Body of pancreas (tissue), 4 donors: Measurements from ENCODE around the gene ZNF629. TPM values are rescaled to one million over a fixed set of nuclear protein-coding genes. Genes with fewer than 3 reads are reported as not detected.

Source experiments
- ATAC-seq: fragments of 150-250 bp; one replicate; pipeline ENCODE4 v1.9.1; 2016
- DNase-seq, 4 donors: peaks; one replicate each; pipeline ENCODE4 v3.0.0-alpha.2; 2019
- H3K27ac ChIP-seq, 4 donors: fragments of 200-600 bp; sonication (generic); 1 replicate in 3 of 4; 2 replicates in 1 of 4; pipeline versions ENCODE4 v1.5.1 to v1.6.1; 2016 to 2019; ENCODE audit warnings: mild to moderate bottlenecking in 1 of 4, mixed read lengths in 1 of 4, moderate library complexity in 1 of 4
- H3K27me3 ChIP-seq, 2 donors: fragments of 200-600 bp; sonication (generic); one replicate each; pipeline ENCODE4 v1.6.0; 2016; ENCODE audit warnings: mild to moderate bottlenecking in 1 of 2
- H3K36me3 ChIP-seq, 2 donors: fragments of 200-600 bp; sonication (generic); replicated peaks in 1 of 2; 2 replicates each; pipeline ENCODE4 v1.5.1; 2016; ENCODE audit warnings: low read depth in 2 of 2; ENCODE audit not compliant: insufficient read depth in 1 of 2
- H3K4me1 ChIP-seq: fragments of 200-600 bp; sonication (generic); one replicate; pipeline ENCODE4 v1.6.0; 2016
- H3K4me3 ChIP-seq, 2 donors: fragments of 200-600 bp; sonication (generic); 1 replicate in 1 of 2; 2 replicates in 1 of 2; pipeline ENCODE4 v1.5.1; 2016 to 2019
- H3K9me3 ChIP-seq, 3 donors: fragments of 200-600 bp; sonication (generic); 1 replicate in 2 of 3; 2 replicates in 1 of 3; pipeline ENCODE4 v1.5.1; 2016
- CTCF ChIP-seq, 7 experiments: fragments of 450-650 bp in 4 of 7; fragments of 200-600 bp in 3 of 7; sonication (generic) in 3 of 7; IDR thresholded peaks; one replicate each; pipeline ENCODE4 v1.5.1; 2016 to 2019; ENCODE audit warnings: antibody characterized with exemption in 7 of 7
- POLR2A ChIP-seq, 3 donors: fragments of 450-650 bp; IDR thresholded peaks; one replicate each; pipeline ENCODE4 v1.6.1; 2016; ENCODE audit warnings: antibody characterized with exemption in 3 of 3, mild to moderate bottlenecking in 2 of 3
- WGBS, 2 donors: methylation state at CpG; one replicate each; pipeline ENCODE4 v1.1.5; 2017; 5-methylcytosine and 5-hydroxymethylcytosine counted together
- intact Hi-C: fragments of 100-400 bp; cut with DNase I; formaldehyde crosslinking; loops from one replicate; pipeline ENCODE4 v1.15.1; 2023
- total RNA-seq, 2 donors: library from RNA; depleted of rRNA; stranded (reverse); fragments of >200 nt; gene quantifications; one replicate each; pipeline ENCODE4 v1.1.0, GENCODE V29; 2016

Gene ZNF629
- total RNA-seq, 2 donors from 2014 or later, result 8.6 to 9.2 TPM

DNA sequence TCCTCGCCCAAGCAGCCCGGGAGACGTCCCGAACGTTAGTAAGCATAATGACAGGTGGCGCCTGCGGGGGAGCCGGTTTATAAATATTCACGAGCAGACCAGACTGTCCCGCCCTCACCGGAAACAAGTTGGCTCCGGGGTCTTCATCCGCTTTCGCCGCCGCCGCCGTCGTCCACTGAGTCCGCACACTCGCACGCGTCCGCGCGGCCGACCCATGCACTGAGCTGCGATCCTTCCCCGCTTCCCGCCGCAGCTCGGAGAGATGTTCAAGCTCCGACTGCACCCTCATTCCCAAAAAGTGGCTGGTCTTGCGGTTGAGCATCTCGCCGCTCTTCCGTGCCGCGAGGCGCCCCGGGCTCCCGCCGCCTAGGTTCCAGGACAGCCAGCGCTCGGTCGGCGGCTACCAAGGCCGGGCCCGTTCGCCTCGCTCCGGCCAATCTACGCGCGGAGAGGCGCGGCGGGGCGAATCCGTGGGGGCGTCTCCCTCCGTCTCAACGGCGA, 25.5 kb downstream of the ZNF629 start:
- DNase-seq, result peak in 2 of 4 donors; percentile 36 to 47

GRCh38 chr16:30760577-30761426, 26.2 kb downstream of the ZNF629 start:
- ATAC-seq, result no peak
- peak overlapping the region; percentile 1 to 91 (median 51) for H3K27ac ChIP-seq
- no peak for DNase-seq

More for the DNA sequence above, 25.5 kb downstream of the ZNF629 start:
- Histone ChIP-seq H3K4me1 (peaks cover 30% of the 10 kb centered on the region), H3K4me3 (peak overlapping the region; percentile 24 to 45), H3K9me3 (no peaks in the 10 kb centered on the region), H3K36me3 (peaks cover 0 to 22% of the 10 kb centered on the region in 2 donors), H3K27me3 (no peaks in the 10 kb centered on the region), H3K27ac (peak overlapping the region; percentile 1 to 91 (median 51))
- ATAC-seq, result peak; percentile 33
- intact Hi-C loops, result no loop called here
- 0% methylated on average over 59 of the region's 64 CpGs; no CpG with 5 or more reads in 1 of the 2 donors for WGBS, 2 donors
- TF ChIP-seq CTCF (IDR thresholded peaks at IDR 0.05) (no peak), POLR2A (IDR thresholded peaks at IDR 0.05) (no peak)

DNA sequence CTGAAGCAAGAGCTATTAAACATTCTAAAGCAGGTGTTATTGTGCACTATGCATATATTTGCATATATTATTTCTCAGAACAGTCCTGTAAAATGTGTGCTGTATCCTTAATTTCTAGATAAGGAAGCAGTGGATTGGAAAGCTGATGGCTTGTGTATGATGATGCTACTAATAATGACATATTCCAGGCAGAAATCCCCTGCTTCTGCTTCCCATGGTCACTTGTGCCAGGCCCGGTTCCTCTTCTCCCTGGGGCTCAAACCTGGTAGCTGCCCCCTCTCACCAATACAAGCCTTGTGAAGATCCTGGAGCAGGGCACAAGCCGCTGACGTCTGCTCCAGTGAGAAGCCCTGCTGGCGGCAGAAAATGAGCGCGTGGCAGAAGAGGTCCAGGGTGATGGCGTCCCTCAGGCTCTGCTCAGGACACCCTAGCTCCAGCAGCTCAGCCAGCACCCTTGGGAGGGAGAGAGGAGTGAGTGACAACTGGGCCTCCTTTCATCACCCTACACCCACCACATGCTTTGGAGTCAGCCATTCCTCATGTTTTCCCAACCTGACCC, 26.9 kb downstream of the ZNF629 start:
- TF ChIP-seq POLR2A (IDR thresholded peaks at IDR 0.05) (no peak), CTCF (IDR thresholded peaks at IDR 0.05) (no peak)
- 83% methylated on average over 2 to 6 of the region's 7 CpGs for WGBS, 2 donors
- ATAC-seq (no peak), DNase-seq (no peak)
- peaks cover 30% of the 10 kb centered on the region for H3K4me1 ChIP-seq
- intact Hi-C loops, result no loop called here
- H3K27ac ChIP-seq, result no peak overlapping the region
- peaks cover 0 to 8% of the 10 kb centered on the region in 2 donors for H3K36me3 ChIP-seq
- no peak overlapping the region for H3K4me3 ChIP-seq
- no peaks in the 10 kb centered on the region for H3K9me3 ChIP-seq
- H3K27me3 ChIP-seq, result no peaks in the 10 kb centered on the region

More at GRCh38 chr16:30760577-30761426, 26.2 kb downstream of the ZNF629 start:
- 22% methylated on average over 23 to 26 of the region's 26 CpGs for WGBS, 2 donors
- Histone ChIP-seq H3K4me1 (peaks cover 30% of the 10 kb centered on the region), H3K36me3 (peaks cover 0 to 15% of the 10 kb centered on the region in 2 donors), H3K4me3 (peak overlapping the region; percentile 24 to 45), H3K27me3 (no peaks in the 10 kb centered on the region), H3K9me3 (no peaks in the 10 kb centered on the region)
- intact Hi-C loops, result no loop called here
- TF ChIP-seq CTCF (IDR thresholded peaks at IDR 0.05), result no peak
- TF ChIP-seq POLR2A (IDR thresholded peaks at IDR 0.05), result no peak

DNA sequence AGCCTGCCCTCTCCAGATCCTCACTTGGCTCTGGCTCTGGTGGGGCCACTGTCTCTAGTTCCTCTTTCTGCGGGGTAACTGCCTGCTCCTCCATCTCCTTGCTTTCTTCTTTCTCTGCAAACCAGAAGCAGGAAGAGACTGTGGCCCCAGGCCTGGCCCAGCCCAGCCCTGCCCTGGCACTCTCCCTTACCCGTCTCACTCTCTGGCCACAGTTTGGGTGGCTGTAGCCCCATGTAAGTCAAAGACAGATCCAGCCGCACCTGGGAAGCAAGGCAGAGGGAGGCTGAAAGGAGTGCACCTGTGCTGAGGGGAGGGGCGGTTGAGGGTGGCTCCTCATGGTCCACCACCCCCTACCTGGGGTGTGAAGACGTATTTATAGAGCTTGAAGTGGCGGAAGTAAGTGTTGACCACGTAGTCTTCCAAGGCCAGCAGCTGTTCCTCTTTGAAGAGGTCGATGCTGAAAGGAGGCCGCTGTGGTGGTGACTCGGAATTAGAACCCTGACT, 28.0 kb downstream of the ZNF629 start:
- intact Hi-C loops, result no loop called here
- H3K27me3 ChIP-seq, result no peaks in the 10 kb centered on the region
- H3K27ac ChIP-seq, result peak overlapping the region in 1 of 4 donors; percentile 44
- H3K36me3 ChIP-seq, result peaks cover 0 to under 1% of the 10 kb centered on the region in 2 donors
- no peak for TF ChIP-seq POLR2A (IDR thresholded peaks at IDR 0.05)
- TF ChIP-seq CTCF (IDR thresholded peaks at IDR 0.05), result no peak
- no peak overlapping the region for H3K4me3 ChIP-seq
- H3K9me3 ChIP-seq, result no peaks in the 10 kb centered on the region
- H3K4me1 ChIP-seq, result peaks cover 28% of the 10 kb centered on the region
- peak in 1 of 4 donors; percentile 36 for DNase-seq
- ATAC-seq, result no peak
- WGBS, 2 donors, result 71 to 87% methylated on average over 10 of the region's 10 CpGs
